ENCODE results near the gene BBS9. TPM values are rescaled to one million over a fixed set of nuclear protein-coding genes. Genes with fewer than 3 reads are reported as not detected.

Gene BBS9
- total and polyA plus RNA-seq, 2 donors (not counting 3 experiments of a cell fraction or from before 2014, with no cell fraction given), result 5.7 to 17.4 TPM

GRCh38 chr7:33632840-33633525, 503.6 kb downstream of the BBS9 start:
- Histone ChIP-seq H3K4me2 (ENCODE audit: insufficient read depth, low read length) (no peak overlapping the region), H3K9me1 (replicated peaks; ENCODE audit: control insufficient read depth, extremely low read depth, insufficient read depth, low read length) (no peaks in the 10 kb centered on the region), H3K79me2 (ENCODE audit: control insufficient read depth, insufficient read depth, low read length) (no peaks in the 10 kb centered on the region), H2AFZ (ENCODE audit: low read depth, low read length) (no peak overlapping the region), H3K27me3 (ENCODE audit: control insufficient read depth in 2 of 2, insufficient read depth in 2 of 2, low read length in 2 of 2) (no peaks in the 10 kb centered on the region), H3K9me3 (replicated peaks; ENCODE audit: control insufficient read depth, insufficient read depth, low read length) (no peaks in the 10 kb centered on the region), H3K9ac (replicated peaks; ENCODE audit: extremely low read depth, insufficient read depth, low read length) (no peak overlapping the region), H3K4me1 (ENCODE audit: control insufficient read depth, extremely low read depth, insufficient read depth, low read length) (no peaks in the 10 kb centered on the region), H3K36me3 (ENCODE audit: control insufficient read depth in 2 of 2, extremely low read depth in 1 of 2, insufficient read depth in 2 of 2, low read length in 2 of 2) (no peaks in the 10 kb centered on the region), H4K20me1 (replicated peaks; ENCODE audit: control insufficient read depth, extremely low read depth, insufficient read depth, low read length) (no peaks in the 10 kb centered on the region), H3K27ac (ENCODE audit: insufficient read depth, low read depth, low read length) (no peak overlapping the region), H3K4me3 (replicated peaks in 1 of 3; ENCODE audit: insufficient read depth in 1 of 3, low read depth in 1 of 3, low read length in 3 of 3) (no peak overlapping the region)
- no TSS peak for BruUV-seq (replicated peaks)
- no peak for DNase-seq (ENCODE audit: low read depth, low spot score)
- no peak for FAIRE-seq
- dilution Hi-C loops (cut with MboI; ENCODE audit: extremely low pct_ligation_motif_present, low sequenced_read_pairs), result no loop called here
- TF ChIP-seq POLR2AphosphoS5 (IDR thresholded peaks at IDR 0.05; ENCODE audit: insufficient read depth, low read depth, low read length) (no peak), GATA2 (IDR thresholded peaks at IDR 0.05; ENCODE audit: insufficient read depth, insufficient read length, low read depth, low read length) (no peak)
- ChIA-PET CTCF (no interaction called here), POLR2A (interaction anchor here (0.7 kb wide), 1 partner anchor 149 kb away, joined by 10 read pairs; no protein-coding TSS in a partner anchor)
- intact Hi-C loops (cut with micrococcal nuclease), result no loop called here

DNA sequence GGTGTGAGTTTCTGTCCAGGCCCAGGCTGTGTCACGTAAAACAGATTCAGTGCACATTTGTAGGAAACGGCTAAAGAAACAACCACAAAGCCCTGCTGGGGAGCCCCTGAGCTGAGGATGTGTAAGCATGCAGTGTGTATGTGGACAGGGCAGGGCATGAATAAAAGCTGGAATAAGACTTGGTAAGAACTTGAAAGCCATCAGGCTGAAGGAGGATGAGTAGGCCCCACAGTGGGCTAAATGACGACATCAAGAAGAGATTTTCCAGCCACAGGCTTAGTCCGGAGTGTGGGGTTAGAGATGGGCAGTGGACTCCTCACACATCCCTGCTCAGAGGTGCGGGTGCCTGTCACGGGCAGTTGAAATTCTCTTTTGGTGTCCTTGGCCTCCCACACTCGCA, 505.2 kb downstream of the BBS9 start:
- CTCF ChIA-PET, result no interaction called here
- no peak overlapping the region for H3K9ac ChIP-seq (replicated peaks; ENCODE audit: extremely low read depth, insufficient read depth, low read length)
- TF ChIP-seq POLR2A (IDR thresholded peaks at IDR 0.05; ENCODE audit: low read depth, low read length), result no peak
- TF ChIP-seq JUN (IDR thresholded peaks at IDR 0.05; ENCODE audit: borderline replicate concordance, insufficient read depth, insufficient read length, low read depth), result no peak
- TF ChIP-seq, protein P1, sequence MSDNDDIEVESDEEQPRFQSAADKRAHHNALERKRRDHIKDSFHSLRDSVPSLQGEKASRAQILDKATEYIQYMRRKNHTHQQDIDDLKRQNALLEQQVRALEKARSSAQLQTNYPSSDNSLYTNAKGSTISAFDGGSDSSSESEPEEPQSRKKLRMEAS (IDR thresholded peaks at IDR 0.05; ENCODE audit: insufficient read depth, insufficient read length), result no peak
- no peak for TF ChIP-seq POLR2AphosphoS5 (IDR thresholded peaks at IDR 0.05; ENCODE audit: insufficient read depth, low read depth, low read length)
- TF ChIP-seq FOS (IDR thresholded peaks at IDR 0.05; ENCODE audit: borderline replicate concordance, insufficient read depth, low read length), result no peak
- TF ChIP-seq GATA2 (IDR thresholded peaks at IDR 0.05; ENCODE audit: insufficient read depth, insufficient read length, low read depth, low read length), result no peak
- TF ChIP-seq EZH2 (IDR thresholded peaks at IDR 0.05; ENCODE audit: borderline replicate concordance, low read depth, low read length, severe bottlenecking), result no peak
- TF ChIP-seq, protein P2, sequence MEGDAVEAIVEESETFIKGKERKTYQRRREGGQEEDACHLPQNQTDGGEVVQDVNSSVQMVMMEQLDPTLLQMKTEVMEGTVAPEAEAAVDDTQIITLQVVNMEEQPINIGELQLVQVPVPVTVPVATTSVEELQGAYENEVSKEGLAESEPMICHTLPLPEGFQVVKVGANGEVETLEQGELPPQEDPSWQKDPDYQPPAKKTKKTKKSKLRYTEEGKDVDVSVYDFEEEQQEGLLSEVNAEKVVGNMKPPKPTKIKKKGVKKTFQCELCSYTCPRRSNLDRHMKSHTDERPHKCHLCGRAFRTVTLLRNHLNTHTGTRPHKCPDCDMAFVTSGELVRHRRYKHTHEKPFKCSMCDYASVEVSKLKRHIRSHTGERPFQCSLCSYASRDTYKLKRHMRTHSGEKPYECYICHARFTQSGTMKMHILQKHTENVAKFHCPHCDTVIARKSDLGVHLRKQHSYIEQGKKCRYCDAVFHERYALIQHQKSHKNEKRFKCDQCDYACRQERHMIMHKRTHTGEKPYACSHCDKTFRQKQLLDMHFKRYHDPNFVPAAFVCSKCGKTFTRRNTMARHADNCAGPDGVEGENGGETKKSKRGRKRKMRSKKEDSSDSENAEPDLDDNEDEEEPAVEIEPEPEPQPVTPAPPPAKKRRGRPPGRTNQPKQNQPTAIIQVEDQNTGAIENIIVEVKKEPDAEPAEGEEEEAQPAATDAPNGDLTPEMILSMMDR (IDR thresholded peaks at IDR 0.05; ENCODE audit: extremely low read depth in 1 of 2, insufficient read depth in 1 of 2, low read depth in 1 of 2, low read length in 2 of 2), result no peak
- TF ChIP-seq MYC (IDR thresholded peaks at IDR 0.05; ENCODE audit: low read depth, low read length), result no peak
- intact Hi-C loops (cut with micrococcal nuclease), result no loop called here
- H2AFZ ChIP-seq (ENCODE audit: low read depth, low read length), result no peak overlapping the region
- H3K4me2 ChIP-seq (ENCODE audit: insufficient read depth, low read length), result no peak overlapping the region
- DNase-seq (ENCODE audit: low read depth, low spot score), result no peak
- H3K79me2 ChIP-seq (ENCODE audit: control insufficient read depth, insufficient read depth, low read length), result no peaks in the 10 kb centered on the region
- H4K20me1 ChIP-seq (replicated peaks; ENCODE audit: control insufficient read depth, extremely low read depth, insufficient read depth, low read length), result no peaks in the 10 kb centered on the region
- no TSS peak for BruUV-seq (replicated peaks)
- H3K4me3 ChIP-seq (replicated peaks in 1 of 3; ENCODE audit: insufficient read depth in 1 of 3, low read depth in 1 of 3, low read length in 3 of 3), result no peak overlapping the region
- H3K9me3 ChIP-seq (replicated peaks; ENCODE audit: control insufficient read depth, insufficient read depth, low read length), result no peaks in the 10 kb centered on the region
- no peaks in the 10 kb centered on the region for H3K36me3 ChIP-seq (ENCODE audit: control insufficient read depth in 2 of 2, extremely low read depth in 1 of 2, insufficient read depth in 2 of 2, low read length in 2 of 2)
- no peaks in the 10 kb centered on the region for H3K27me3 ChIP-seq (ENCODE audit: control insufficient read depth in 2 of 2, insufficient read depth in 2 of 2, low read length in 2 of 2)
- H3K27ac ChIP-seq (ENCODE audit: insufficient read depth, low read depth, low read length), result no peak overlapping the region
- FAIRE-seq, result no peak
- no peaks in the 10 kb centered on the region for H3K9me1 ChIP-seq (replicated peaks; ENCODE audit: control insufficient read depth, extremely low read depth, insufficient read depth, low read length)
- no peaks in the 10 kb centered on the region for H3K4me1 ChIP-seq (ENCODE audit: control insufficient read depth, extremely low read depth, insufficient read depth, low read length)
- dilution Hi-C loops (cut with MboI; ENCODE audit: extremely low pct_ligation_motif_present, low sequenced_read_pairs), result no loop called here
- POLR2A ChIA-PET, result no interaction called here

Measured in endothelial cell of umbilical vein (primary cell).